Caki2 (cell line): ENCODE data around the gene DMKN. TPM values are rescaled to one million over a fixed set of nuclear protein-coding genes. Genes with fewer than 3 reads are reported as not detected.
A peak's percentile ranks its signal among the peaks of the same experiment; 100 is the strongest.

ENCODE experiments used
- DNase-seq: peaks from one replicate; pipeline ENCODE4 v3.0.0-alpha.2; 2015; ENCODE audit warnings: low read depth
- in situ Hi-C: cut with HindIII; loops from 2 replicates; pipeline ENCODE4 v1.10.0; 2016; ENCODE audit warnings: low sequenced_read_pairs, low pct_unique_long_range_greater_than_20kb, mixed read lengths
- total RNA-seq: library from RNA; depleted of rRNA; stranded (reverse); fragments of >200 nt; shearing (Covaris generic); gene quantifications from 2 replicates; pipeline ENCODE4 v1.2.3, GENCODE V29; 2014; ENCODE audit warnings: low replicate concordance

Gene DMKN
- total RNA-seq, 1 experiment from 2014 or later, result not detected

DNA sequence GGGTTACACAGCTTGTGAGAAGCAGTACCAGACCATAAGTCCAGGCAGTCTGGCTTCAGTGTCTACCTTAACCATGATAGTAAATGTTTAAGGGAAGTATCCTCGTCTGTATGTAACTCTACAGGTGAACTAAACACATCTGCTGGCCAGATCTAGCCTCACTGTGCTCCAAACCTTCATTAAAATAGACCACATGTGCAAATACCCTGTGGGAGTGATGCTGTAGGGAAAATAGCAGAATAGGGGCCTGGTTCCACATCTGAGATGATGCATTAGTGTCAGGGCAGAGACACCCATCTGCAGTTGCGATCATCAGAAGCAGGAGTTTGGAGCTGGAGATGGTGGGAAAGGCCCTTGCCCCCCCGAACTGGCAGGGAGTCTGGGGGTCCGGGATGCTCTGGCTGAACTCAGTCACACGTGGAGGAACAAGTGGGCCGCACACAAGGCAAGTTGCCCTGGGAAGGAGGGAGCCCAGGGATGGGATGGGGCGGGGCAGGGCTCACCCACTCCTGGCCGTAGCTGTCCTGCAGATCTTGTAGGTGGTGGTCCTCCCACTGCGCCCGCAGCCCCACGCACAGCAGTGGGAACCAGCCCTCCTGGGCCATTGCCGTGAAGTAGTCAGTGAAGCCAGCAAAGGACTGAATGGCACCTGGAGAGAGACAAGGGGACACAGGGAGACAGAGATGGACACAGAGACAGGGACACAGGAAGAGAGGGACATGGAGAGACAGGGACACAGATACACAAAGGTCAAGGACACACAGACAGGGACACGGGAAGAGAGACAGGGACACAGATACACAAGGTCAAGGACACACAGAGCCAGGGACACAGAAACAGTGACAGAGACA is 39.3 kb upstream of the DMKN start:
- no peak for DNase-seq
- in situ Hi-C loops, result no loop called here

DNA sequence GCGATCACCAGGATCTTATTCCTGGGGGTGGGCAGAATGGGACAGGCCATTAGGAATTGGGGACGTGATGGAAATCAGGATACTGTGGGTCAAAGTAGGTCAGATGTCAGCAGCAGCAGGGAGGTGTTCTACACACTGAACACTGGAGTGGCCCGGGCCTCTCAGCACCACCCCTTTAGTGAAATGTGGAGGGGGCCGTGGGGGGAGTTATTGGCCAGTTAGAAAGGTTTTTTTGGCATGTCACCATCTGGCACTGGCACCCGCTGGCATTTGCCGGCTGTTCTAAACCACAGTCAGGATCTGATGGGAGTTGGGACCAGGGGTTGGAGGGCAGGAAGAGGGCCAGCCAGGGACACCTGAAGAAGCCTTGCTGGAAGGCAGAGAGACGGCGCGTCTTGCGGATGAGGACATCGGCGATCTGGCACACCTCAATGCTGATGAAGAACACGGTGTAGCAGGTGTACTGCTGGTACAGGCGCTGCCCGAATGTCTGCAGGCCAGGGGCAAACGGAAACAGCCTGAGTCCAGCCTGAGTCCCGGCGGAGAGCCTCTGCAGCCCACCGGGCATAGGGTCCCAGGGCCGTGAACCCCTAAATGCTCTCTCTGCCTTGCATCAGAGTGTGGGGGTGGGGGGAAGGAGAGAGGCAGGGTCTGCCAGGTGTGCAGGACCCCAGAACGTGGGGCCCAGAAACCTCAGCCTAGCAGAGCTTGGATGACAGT is 37.8 kb upstream of the DMKN start:
- DNase-seq, result no peak
- in situ Hi-C loops, result no loop called here

DNA sequence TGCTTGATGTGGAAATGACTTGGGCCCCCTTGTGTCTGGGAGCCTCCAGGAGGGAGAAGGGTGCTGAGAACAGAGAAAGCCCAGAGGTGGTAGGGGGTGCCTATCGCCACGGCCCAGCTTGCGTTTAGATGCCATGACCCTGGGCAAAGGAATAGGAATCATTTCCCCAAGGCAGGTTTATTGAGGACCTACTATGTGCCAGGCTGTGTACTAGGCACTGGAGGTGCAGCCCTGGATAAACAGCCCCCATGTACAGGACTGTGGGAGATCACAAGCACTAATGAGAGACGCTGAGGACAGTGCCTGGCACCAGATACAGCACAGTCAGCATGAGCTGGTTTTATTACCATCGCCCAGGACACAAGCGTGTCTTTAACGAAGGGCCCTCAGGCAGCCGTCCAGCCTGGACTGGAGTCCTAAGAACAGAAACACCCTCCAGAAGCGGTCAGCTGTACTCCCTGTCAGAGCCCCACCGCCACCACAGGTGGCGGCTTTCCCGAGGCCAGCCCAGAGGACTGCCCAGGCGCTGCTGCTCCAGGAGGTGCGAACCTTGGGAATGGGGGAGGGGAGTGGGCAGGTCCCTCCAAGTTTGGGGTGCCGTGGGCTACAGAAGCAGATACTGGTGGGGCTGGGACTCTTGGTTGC is 36.6 kb upstream of the DMKN start:
- in situ Hi-C loops, result no loop called here
- no peak for DNase-seq

DNA sequence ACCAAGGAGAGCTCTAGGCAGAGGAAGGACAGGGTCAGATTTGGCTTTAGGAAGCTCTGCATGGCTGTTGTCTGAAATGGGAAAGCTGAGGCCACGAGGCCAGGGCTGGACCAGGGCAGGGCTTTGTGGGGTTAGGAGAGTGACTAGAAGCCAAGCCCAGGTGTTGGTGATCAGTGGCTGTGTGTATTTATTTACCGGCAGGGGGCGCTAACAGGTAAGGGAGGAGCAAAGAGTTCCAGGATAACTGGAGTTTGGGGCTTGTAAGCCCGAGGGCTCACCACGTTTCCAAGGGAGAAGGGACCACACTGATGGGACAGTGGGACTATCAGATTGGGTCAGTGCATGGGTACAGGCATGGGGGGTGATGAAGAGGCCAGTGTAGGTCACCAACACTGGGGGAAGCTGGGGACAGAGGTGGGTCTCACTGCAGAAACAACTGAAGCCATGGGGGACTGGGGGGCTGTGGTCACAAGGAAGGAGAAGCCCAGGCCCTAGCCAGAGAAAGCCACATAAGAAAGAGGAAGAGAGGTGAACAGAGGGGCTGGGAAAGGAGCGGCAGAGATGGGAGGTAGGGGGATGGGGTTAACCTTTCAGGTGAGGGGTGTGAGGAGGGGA is 35.8 kb upstream of the DMKN start:
- in situ Hi-C loops, result no loop called here
- DNase-seq, result peak; percentile 52

DNA sequence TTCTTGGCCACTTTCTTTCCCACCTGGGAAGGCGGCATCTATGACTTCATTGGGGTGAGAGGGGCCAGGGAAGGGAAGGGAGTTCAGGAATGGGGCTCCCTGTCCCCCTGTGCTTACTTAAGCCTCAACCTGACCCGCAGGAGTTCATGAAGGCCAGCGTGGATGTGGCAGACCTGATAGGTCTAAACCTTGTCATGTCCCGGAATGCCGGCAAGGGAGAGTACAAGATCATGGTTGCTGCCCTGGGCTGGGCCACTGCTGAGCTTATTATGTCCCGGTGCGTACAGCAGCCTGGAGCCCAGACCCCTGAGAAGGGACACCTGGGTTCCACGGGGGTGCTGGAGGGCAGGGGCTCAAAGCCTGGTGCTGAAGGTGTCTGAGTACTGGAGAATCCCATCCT is 33.1 kb upstream of the DMKN start:
- no peak for DNase-seq

DNA sequence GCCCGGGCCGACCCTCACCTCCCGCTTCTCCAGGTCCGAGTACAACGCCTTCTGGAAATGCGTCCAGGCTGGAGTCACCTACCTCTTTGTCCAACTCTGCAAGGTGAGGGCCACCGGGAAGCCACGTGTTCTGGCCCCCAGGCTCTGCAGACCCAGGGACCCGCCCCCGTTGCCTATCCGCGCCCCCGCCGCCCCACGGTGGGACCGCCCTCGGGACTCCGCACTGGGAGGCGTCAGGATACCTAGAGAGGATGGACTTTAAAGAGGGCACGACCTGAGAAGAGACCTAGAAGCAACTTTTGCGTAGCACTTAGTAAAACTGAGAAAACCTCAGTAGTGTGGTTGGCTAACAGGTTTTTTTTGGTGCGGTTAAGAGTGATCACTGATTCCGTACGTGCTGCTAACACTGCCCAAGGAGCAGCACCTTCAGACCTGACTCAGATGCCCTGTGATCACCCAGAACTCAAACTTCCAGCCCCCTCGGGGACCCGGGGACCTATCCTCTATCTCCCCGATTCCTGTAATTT is 32.5 kb upstream of the DMKN start:
- DNase-seq, result no peak
- in situ Hi-C loops, result no loop called here

More for the DNA sequence above, 33.1 kb upstream of the DMKN start:
- in situ Hi-C loops, result no loop called here

DNA sequence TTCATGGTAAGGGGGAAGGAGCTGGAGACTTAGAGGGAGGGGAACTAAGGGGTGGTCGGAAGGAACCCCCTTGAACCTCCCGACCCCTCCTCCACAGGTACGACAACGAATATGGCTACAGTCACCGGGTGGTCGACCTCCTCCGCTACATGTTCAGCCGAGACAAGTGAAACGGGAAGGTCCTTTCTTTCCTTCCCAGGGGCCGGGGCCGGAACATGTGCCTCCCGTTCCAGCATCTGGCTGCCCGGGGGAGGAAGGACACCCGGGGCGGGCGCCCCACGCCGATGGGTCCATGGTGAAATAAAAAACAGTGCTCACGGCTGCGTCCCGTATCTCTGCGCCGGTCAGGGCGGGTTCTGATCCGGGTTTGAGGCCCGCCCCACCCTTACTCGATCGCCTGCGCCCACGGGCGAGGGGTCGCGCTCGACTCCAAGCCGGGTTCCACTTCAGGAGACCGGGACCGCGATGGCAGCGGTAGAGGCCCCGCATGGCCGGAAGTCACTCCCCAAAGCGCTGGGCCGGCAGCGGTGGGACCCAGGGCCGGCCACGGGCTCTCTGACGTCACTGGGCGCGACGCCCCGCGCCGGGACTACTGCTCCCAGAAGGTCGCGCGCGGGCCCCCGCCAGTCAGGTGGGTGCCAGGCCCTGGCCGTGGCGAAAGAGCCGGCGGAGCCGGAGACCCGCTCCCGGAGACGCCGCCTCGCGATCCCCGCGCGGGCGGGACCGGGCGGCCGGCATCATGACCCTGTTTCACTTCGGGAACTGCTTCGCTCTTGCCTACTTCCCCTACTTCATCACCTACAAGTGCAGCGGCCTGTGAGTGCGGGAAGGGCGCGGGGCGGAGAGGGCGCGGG is 31.8 kb upstream of the DMKN start, which contains the start of gene TMEM147:
TMEM147 (plus strand) TSS at position 626 of the 854 bp plus-strand sequence; CDS start at position 740, 114 bp downstream.
- in situ Hi-C loops, result no loop called here
- DNase-seq, result peak; percentile 85

DNA sequence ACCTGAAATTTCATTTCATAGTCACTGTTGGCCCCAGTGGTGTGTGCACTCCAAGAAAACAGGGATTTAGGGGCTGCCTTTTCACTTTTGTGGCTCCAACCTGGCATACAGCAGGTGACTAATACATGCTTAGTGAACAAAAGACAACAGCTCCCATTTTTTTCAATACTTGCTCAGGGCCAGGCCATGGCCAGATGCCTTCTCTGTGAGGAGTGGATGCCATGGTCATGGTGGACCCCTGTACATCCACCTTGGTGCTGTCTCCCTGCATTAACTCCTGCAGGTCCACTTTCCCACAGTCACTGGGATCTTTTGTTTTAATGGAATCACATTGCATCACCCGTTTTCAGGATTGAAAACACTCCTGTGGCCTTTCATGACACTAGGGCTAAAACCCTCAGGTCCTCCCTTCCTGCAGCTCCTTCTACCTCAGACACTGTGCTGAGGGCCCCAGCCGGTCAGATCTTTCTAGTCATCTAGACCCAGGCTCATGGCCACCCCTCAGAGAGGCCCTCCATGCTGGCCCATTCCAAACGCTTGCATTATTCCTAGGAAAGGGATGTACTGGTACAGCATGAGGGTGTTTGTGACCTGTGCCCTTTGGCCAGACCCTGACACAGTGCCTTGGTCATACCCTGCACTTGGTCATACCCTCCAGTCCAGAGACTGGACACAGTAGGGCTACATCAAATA is 30.8 kb upstream of the DMKN start:
- in situ Hi-C loops, result no loop called here
- DNase-seq, result no peak

DNA sequence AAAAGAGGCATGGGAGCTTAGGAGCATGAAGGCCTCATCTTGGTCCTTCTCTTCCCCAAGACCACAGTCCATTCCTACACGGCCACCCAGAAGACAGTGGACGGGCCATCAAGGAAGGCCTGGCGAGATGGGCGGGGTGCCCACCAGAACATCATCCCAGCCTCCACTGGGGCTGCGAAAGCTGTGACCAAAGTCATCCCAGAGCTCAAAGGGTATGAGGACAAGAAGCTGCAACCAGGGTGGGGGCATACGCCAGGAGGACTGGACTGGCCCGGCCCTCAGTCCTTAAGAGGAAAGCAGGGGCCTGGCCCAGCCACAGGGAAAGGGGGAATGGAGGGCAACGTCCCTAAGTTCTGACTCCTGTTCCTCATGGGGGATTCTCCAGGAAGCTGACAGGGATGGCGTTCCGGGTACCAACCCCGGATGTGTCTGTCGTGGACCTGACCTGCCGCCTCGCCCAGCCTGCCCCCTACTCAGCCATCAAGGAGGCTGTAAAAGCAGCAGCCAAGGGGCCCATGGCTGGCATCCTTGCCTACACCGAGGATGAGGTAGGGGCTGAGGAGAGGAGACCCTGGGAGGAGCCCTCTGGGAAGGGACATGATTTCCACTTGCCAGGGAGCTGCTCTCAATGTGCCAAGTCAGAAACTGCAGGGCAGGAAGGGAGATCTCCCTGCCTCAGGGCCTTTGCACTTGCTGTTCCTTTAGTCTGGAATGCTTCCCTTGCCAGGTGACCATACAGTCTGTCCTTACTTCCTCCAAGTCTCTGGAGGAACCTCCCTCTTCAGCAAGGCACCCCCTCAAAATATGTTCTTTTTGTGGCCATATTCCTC is 30.0 kb upstream of the DMKN start:
- in situ Hi-C loops, result no loop called here

DNA sequence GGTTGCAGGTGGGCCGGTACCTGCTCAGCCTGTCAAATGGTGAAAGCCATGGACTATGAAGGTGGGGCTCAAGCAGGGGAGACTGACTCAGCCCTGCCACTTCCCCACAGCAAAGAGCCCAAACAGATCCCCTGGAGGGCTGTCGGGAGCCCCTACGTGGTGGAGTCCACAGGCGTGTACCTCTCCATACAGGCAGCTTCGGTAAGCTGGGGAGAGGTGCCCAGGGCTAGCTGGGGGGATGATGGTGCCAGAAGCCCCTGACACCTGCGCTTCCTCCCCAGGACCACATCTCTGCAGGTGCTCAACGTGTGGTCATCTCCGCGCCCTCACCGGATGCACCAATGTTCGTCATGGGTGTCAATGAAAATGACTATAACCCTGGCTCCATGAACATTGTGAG is 28.8 kb upstream of the DMKN start:
- no peak for DNase-seq
- in situ Hi-C loops, result no loop called here

More for the DNA sequence above, 30.0 kb upstream of the DMKN start:
- no peak for DNase-seq

DNA sequence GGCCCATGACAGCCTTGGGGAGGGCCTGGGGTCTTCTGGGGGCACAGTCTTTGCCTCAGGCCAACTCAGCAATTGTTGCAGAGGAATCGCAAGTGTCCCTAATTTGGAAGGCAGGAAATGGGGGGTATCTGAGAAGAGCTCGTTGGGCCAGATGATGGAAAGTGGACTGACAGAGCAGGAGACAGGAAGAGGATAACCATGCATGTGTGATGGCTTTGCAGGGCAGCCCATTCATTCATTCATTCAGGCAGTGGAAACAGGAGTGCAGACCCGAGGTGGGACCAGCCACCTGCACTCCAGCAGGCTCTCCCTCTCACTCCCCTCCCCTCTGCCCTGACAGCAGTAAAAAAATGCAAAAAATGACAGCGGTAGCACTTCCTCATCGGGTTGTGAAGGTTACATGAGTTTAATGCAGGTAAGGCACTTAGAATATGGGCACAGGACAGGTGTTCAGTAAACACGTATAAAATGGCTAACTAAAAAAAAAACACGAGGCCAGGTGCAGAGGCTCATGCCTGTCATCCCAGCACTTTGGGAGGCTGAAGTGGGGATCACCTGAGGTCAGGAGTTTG is 27.0 kb upstream of the DMKN start:
- in situ Hi-C loops, result no loop called here
- DNase-seq, result no peak

DNA sequence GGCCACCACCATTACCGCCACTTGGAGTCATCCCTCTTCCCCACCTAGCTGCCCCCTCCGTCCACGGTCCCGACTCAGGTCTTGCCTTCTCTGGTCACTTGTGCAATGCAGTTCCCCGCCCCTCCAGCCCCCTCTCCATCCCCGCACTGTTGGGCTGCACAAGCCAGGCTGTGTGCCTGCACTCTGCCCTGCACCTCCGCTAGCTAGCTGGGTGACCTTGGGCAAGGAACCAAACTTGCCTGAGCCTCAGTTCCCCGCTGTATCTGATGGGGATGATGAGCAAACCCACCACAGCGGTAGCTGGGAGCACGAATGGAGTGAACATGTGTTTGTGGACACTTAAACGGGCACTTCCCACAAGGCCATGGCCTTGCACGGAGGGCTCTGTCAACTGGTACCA is 26.4 kb upstream of the DMKN start:
- in situ Hi-C loops, result no loop called here
- no peak for DNase-seq

DNA sequence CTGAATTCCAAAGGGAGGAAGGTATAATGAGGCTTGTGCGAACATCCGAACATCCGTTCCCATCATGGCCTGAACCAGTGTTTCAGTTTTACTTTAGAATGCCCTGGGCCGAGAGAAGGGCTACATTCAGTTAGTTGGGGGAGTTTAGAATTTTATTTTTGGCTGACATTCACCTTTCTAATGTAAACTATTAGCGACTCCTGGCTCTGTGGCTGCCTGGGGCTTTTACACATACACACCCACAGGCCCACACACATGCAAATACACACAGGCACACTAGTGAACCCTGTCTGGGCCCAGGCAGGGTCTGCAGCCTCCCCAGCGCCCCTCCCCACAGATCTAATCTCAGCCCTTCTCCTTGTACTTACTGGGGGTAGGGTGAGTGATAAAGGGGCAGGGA is 25.9 kb upstream of the DMKN start:
- in situ Hi-C loops, result no loop called here
- DNase-seq, result no peak

DNA sequence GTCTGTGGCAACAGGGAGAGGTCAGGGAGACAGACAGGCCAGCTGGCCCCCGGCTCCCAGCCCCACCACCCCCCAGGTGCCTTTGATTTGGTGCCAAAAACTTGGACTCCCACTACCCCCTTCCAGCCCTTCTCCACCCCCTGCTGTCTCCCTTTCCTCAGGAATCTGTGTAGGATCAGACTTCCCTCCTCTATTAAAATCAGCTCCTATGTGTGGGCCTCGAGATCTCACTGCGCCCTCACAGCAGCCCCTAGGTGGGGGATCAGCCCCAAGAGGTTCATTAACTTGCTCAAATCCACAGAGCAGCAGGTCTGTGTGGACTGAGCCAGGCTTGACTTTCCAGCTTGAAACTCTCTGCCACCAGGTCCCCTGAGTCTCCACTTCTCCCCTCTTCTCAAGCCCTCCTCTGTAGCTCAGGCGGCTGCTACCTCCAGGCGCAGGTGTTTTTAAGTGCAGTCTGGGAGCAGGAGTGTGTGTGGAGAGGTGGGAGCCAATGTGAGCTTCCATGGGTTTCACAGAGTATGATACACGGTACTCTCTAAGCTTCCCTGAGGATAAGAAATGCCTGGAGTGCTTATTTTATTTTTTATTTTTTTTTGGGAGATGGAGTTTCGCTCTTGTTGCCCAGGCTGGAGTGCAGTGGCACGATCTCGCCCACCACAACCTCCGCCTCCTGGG is 21.5 kb upstream of the DMKN start:
- in situ Hi-C loops, result no loop called here
- no peak for DNase-seq

DNA sequence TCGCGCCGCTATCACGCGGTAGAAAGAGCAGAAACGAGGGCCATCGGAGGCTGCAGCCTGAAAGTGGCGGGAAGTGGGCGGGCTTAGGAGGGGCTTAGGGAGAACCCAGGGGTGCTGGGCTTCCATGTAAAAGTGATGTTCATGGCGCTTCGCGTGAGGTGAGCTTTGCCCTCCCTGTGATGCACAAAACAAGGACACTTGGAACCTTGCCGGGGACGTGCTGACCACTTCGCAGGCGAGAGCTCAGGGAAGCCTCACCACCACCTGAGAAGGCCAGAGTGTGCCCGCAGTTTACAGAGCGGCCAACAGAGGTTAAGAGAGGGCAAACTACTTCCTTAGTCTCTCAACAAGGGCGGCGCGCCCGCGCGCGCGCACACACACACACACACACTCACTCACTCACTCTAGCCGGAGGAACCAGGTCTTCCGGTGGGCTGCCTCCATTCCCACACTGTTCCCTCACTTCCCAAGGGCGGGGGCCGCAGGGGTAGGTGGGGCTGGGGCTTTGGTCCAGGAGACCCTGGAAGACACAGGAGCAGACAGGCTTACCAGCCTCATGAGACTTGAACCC is 20.5 kb upstream of the DMKN start:
- in situ Hi-C loops, result no loop called here
- no peak for DNase-seq
